Mucosa of rectum (tissue), 2 donors: ENCODE results near the gene TNNI2.

Experiments used
- H3K27ac ChIP-seq, 2 donors: one replicate each; pipeline ENCODE4 v1.7.0; 2013; ENCODE audit warnings: inconsistent platforms in 2 of 2, low read depth in 2 of 2, low read length in 2 of 2
- H3K27me3 ChIP-seq, 2 donors: one replicate each; pipeline ENCODE4 v1.7.0; 2013; ENCODE audit warnings: low read length in 2 of 2; ENCODE audit not compliant: control insufficient read depth in 2 of 2, insufficient read depth in 2 of 2
- H3K36me3 ChIP-seq, 2 donors: one replicate each; pipeline ENCODE4 v1.7.0; 2013; ENCODE audit warnings: low read length in 2 of 2; ENCODE audit not compliant: control insufficient read depth in 2 of 2, insufficient read depth in 2 of 2
- H3K4me1 ChIP-seq, 2 donors: one replicate each; pipeline ENCODE4 v1.7.0; 2013; ENCODE audit warnings: low read length in 2 of 2, mild to moderate bottlenecking in 1 of 2; ENCODE audit not compliant: control insufficient read depth in 2 of 2, insufficient read depth in 2 of 2
- H3K4me3 ChIP-seq, 2 donors: one replicate each; pipeline ENCODE4 v1.7.0; 2013; ENCODE audit warnings: low read length in 2 of 2
- H3K9ac ChIP-seq, 2 donors: one replicate each; pipeline ENCODE4 v1.7.0; 2013; ENCODE audit warnings: low read length in 2 of 2, low read depth in 1 of 2, mild to moderate bottlenecking in 1 of 2
- H3K9me3 ChIP-seq, 2 donors: one replicate each; pipeline ENCODE4 v1.7.0; 2013; ENCODE audit warnings: low read length in 2 of 2; ENCODE audit not compliant: control insufficient read depth in 2 of 2
- donor health status: healthy.
- donor health status: Normal muscosa, but diverticular disease.

TNNI2 gene

GRCh38 chr11:1819074-1819473 lies 19.7 kb upstream of the TNNI2 start:
- H3K36me3 ChIP-seq = no peaks in the 10 kb centered on the region
- no peaks in the 10 kb centered on the region for H3K4me1 ChIP-seq
- no peak overlapping the region for H3K9ac ChIP-seq
- no peak overlapping the region for H3K4me3 ChIP-seq
- no peaks in the 10 kb centered on the region for H3K27me3 ChIP-seq
- no peak overlapping the region for H3K27ac ChIP-seq
- no peaks in the 10 kb centered on the region for H3K9me3 ChIP-seq

DNA sequence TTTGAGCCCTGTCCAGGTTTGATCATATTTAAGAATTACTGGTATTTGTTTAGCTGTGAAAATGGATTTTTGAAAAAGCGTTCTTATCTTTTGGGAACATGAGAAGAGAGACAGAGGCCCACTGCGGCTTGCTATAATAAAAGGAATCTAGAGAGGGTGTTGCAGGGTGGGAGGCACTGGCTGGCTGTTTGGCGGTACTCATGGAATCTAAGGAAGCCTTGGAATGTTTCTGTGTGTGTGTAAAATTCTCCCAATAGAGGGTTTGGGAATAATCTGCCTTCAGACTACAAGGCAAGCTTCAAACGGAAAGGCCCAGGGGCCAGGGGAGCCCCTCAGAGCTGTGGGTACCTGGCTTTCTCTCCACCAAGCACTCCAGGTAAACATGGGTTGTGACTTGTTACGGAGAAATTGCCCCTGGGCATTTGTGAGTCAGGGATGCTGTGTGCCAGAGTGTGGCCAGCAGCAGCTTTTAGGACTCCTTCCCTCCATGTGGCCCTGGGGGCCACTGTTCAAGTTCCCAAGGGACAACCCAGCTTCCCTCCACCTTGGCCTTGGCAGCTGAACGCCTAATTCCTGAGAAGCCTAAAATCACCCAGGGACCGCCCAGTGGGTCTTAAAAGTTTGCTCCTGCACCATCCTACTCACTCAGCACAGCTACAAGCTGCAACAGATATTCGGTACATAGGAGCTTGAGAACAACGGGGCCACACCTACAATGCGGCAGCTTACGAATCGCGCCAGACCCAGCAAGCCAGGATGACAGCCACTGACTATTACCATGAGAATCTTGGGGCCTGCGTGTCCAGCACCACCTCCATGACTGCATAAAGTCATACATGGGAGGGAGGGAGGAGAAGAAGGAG lies 18.1 kb upstream of the TNNI2 start:
- no peaks in the 10 kb centered on the region for H3K9me3 ChIP-seq
- no peak overlapping the region for H3K4me3 ChIP-seq
- no peaks in the 10 kb centered on the region for H3K4me1 ChIP-seq
- H3K27me3 ChIP-seq = no peaks in the 10 kb centered on the region
- no peaks in the 10 kb centered on the region for H3K36me3 ChIP-seq
- H3K27ac ChIP-seq = no peak overlapping the region
- H3K9ac ChIP-seq = no peak overlapping the region

DNA sequence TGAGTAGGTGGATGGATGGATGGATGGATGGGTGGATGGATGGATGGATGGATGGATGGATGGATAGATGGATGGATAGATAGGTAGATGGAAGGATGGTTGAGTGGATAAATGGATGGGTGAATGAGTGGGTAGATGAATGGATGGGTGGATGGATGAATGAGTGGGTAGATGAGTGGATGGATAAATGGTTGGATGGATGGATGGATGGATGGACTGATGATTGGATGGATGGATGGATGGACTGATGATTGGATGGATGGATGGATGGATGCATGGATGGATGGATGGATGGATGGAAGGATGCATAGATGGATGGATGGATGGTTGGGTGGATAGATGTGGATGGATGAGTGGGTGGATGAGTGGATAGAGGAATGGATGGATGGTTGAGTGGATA lies 17.2 kb upstream of the TNNI2 start:
- Histone ChIP-seq H3K9ac (no peak overlapping the region), H3K27ac (no peak overlapping the region), H3K4me3 (no peak overlapping the region), H3K9me3 (no peaks in the 10 kb centered on the region), H3K27me3 (no peaks in the 10 kb centered on the region), H3K4me1 (peaks cover 0 to 3% of the 10 kb centered on the region in 2 donors), H3K36me3 (no peaks in the 10 kb centered on the region)

GRCh38 chr11:1822648-1823375 lies 16.0 kb upstream of the TNNI2 start:
- no peaks in the 10 kb centered on the region for H3K36me3 ChIP-seq
- no peak overlapping the region for H3K27ac ChIP-seq
- H3K4me3 ChIP-seq = no peak overlapping the region
- H3K9me3 ChIP-seq = no peaks in the 10 kb centered on the region
- H3K27me3 ChIP-seq = no peaks in the 10 kb centered on the region
- no peak overlapping the region for H3K9ac ChIP-seq
- peaks cover 7 to 12% of the 10 kb centered on the region in 2 donors for H3K4me1 ChIP-seq

DNA sequence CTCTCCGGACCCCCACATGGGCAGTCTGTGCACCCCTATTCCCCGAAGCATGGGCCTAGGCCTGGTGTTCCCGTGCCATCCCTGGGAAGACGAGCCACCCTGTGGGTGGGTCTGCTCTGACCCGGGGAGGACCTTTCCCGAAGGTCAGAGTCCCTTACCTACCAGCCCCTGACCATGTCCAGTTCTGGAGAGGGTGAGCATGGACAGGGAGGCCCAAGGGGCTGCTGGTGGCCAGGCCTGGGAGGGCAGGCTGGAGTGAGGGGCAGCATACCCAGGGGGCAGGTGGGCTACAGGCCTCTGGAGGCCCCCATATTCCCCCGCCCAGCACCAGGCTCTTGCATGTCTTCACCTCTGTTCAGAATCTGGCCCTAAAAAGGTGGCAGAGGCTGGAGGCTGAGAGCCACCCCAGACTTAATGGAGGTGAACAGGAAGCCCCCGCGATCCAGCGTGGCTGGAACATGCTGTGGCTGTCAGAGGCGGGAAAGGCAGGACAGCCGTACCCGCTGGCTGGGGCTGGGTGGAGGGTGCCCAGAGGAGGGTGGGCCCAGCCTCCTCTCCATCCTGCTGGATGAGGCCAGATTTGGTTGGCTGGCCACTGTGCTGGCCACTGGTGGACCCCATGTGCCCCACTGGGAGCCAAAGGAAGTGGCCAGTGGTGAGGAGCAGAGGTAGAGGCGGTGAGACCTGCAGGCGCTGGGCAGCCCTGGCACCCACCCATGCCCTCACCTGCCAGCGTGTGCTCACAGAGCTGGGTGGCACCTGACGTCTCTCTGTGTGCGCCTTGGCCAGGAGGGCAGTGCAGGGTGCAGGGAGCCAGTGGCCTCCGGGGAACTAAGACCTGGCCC lies 15.2 kb upstream of the TNNI2 start:
- Histone ChIP-seq H3K36me3 (no peaks in the 10 kb centered on the region), H3K4me1 (peaks cover 7 to 12% of the 10 kb centered on the region in 2 donors), H3K9ac (no peak overlapping the region), H3K9me3 (no peaks in the 10 kb centered on the region), H3K27me3 (no peaks in the 10 kb centered on the region), H3K27ac (no peak overlapping the region), H3K4me3 (no peak overlapping the region)

DNA sequence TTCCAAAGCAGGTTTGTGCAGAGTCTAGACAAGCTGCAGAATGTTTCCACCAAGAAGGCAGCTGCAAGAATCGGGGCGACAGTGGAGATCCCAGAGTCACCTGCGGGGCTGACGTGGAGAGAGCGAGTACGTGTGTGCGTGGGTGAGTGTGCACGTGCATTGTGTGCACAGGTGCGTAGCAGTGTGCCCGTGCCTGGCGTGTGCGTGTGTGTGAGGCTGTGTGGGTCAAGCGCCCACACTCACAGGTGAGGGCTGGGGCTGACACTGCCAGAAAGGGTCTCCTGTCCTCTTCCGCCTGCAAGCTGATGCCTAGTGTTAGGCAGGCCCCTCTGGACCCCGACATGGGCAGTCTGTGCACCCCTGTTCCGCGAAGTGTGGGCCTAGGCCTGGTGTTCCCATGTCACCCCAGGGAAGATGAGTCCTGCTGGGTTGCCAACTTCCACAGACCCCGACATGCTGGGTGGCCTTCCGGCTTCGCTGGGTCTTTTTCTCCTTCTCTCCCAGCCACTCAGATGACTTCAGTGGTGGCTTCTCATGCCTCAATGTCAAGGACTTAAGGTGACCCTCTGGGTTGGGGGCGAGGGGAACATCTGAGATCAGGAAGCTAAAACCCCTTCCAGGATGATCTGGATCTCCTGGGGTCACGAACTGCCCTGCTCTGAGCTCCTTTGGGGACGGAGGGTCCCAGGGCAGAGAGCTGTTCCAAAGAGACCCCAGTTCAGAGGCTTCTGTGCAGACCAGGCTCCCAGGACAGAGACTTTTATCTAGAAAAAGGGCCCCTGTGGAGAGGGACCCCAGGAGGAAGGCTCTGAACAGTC lies 14.4 kb upstream of the TNNI2 start:
- H3K9ac ChIP-seq = no peak overlapping the region
- no peaks in the 10 kb centered on the region for H3K36me3 ChIP-seq
- H3K27ac ChIP-seq = no peak overlapping the region
- H3K27me3 ChIP-seq = no peaks in the 10 kb centered on the region
- no peak overlapping the region for H3K4me3 ChIP-seq
- no peaks in the 10 kb centered on the region for H3K9me3 ChIP-seq
- H3K4me1 ChIP-seq = peaks cover 7 to 12% of the 10 kb centered on the region in 2 donors

GRCh38 chr11:1825039-1825740 lies 13.6 kb upstream of the TNNI2 start:
- H3K9me3 ChIP-seq = no peaks in the 10 kb centered on the region
- H3K36me3 ChIP-seq = no peaks in the 10 kb centered on the region
- H3K9ac ChIP-seq = no peak overlapping the region
- no peak overlapping the region for H3K27ac ChIP-seq
- no peak overlapping the region for H3K4me3 ChIP-seq
- H3K4me1 ChIP-seq = peaks cover 10 to 16% of the 10 kb centered on the region in 2 donors
- H3K27me3 ChIP-seq = no peaks in the 10 kb centered on the region

GRCh38 chr11:1825785-1826451 lies 12.9 kb upstream of the TNNI2 start:
- H3K4me3 ChIP-seq = no peak overlapping the region
- peaks cover 15 to 23% of the 10 kb centered on the region in 2 donors for H3K4me1 ChIP-seq
- no peak overlapping the region for H3K9ac ChIP-seq
- no peak overlapping the region for H3K27ac ChIP-seq
- H3K36me3 ChIP-seq = no peaks in the 10 kb centered on the region
- H3K27me3 ChIP-seq = no peaks in the 10 kb centered on the region
- no peaks in the 10 kb centered on the region for H3K9me3 ChIP-seq
